H1 (cell line): Measurements from ENCODE around the gene CDK5RAP2. TPM values are rescaled to one million over a fixed set of nuclear protein-coding genes. Genes with fewer than 3 reads are reported as not detected.
A peak's percentile ranks its signal among the peaks of the same experiment; 100 is the strongest.

Source experiments
- CTCF ChIA-PET: fragments of 300-600 bp; sonication (Branson Sonifier 250); formaldehyde crosslinking; loops from one replicate; lab custom pipeline; 2021; ENCODE audit not compliant: partially characterized antibody; lab: Charles Lee
- POLR2A ChIA-PET: fragments of 300-600 bp; sonication (Branson Sonifier 250); formaldehyde crosslinking; loops from one replicate; lab custom pipeline; 2021; ENCODE audit warnings: inconsistent platforms; ENCODE audit not compliant: partially characterized antibody; lab: Charles Lee
- DNase-seq, 2 experiments: peaks; one replicate each; pipeline versions ENCODE4 v3.0.0 to v3.0.0-alpha.2; 2010 to 2022; ENCODE audit warnings: low spot score in 2 of 2, low read depth in 1 of 2, mixed read lengths in 1 of 2
- FAIRE-seq: peaks from 2 replicates; lab custom pipeline; 2011; peaks lifted over from hg19 to GRCh38; lab: Jason Lieb, UNC
- H2AFZ ChIP-seq: 2 replicates; pipeline ENCODE4 v1.8.1; 2012; ENCODE audit warnings: low read length, inconsistent platforms
- H2AK5ac ChIP-seq: 2 replicates; pipeline ENCODE4 v1.6.1; 2013; ENCODE audit warnings: low read depth, low read length
- H2BK120ac ChIP-seq: replicated peaks from 2 replicates; pipeline ENCODE3; 2013; ENCODE audit warnings: low read depth, low read length, inconsistent platforms
- H2BK12ac ChIP-seq: 2 replicates; pipeline ENCODE4 v1.6.1; 2013; ENCODE audit warnings: low read depth, low read length
- H2BK15ac ChIP-seq: 2 replicates; pipeline ENCODE4 v1.6.1; 2013; ENCODE audit warnings: low read length
- H2BK20ac ChIP-seq: 2 replicates; pipeline ENCODE4 v1.6.1; 2013; ENCODE audit warnings: low read length
- H2BK5ac ChIP-seq: 2 replicates; pipeline ENCODE4 v1.6.1; 2013; ENCODE audit warnings: low read depth, low read length
- H3K14ac ChIP-seq: 2 replicates; pipeline ENCODE4 v1.6.1; 2013; ENCODE audit warnings: inconsistent platforms; ENCODE audit not compliant: insufficient read length
- H3K18ac ChIP-seq: 2 replicates; pipeline ENCODE4 v1.6.1; 2013; ENCODE audit warnings: low read length; ENCODE audit errors: extremely low read depth
- H3K23ac ChIP-seq: 2 replicates; pipeline ENCODE4 v1.6.1; 2013; ENCODE audit warnings: inconsistent platforms; ENCODE audit not compliant: insufficient read length
- H3K23me2 ChIP-seq: 2 replicates; pipeline ENCODE4 v1.6.1; 2013; ENCODE audit warnings: low read depth, low read length
- H3K27ac ChIP-seq: 2 replicates; pipeline ENCODE4 v1.6.1; 2011; ENCODE audit warnings: low read depth, low read length, inconsistent platforms
- H3K27me3 ChIP-seq, 4 experiments: replicated peaks in 1 of 4; 1 replicate in 1 of 4; 2 replicates in 3 of 4; pipeline versions ENCODE4 v1.6.1 to v1.8.1; 2011 to 2013; ENCODE audit warnings: low read length in 3 of 4, mild to moderate bottlenecking in 3 of 4, inconsistent platforms in 2 of 4, mixed read lengths in 2 of 4, moderate library complexity in 1 of 4; ENCODE audit not compliant: control insufficient read depth in 3 of 4, insufficient read depth in 3 of 4; ENCODE audit errors: extremely low read depth in 1 of 4
- H3K36me3 ChIP-seq, 4 experiments: 2 replicates each; pipeline versions ENCODE4 v1.6.1 to v1.8.1; 2011 to 2013; ENCODE audit warnings: mild to moderate bottlenecking in 4 of 4, low read length in 3 of 4, moderate library complexity in 2 of 4, control low read depth in 1 of 4, inconsistent platforms in 1 of 4; ENCODE audit not compliant: insufficient read depth in 4 of 4, control insufficient read depth in 2 of 4
- H3K4ac ChIP-seq: replicated peaks from 2 replicates; pipeline ENCODE3; 2013; ENCODE audit warnings: low read length, low read depth, mixed read lengths, inconsistent platforms; ENCODE audit not compliant: insufficient read length
- H3K4me1 ChIP-seq, 4 experiments: replicated peaks in 1 of 4; 1 replicate in 1 of 4; 2 replicates in 3 of 4; pipeline versions ENCODE4 v1.6.1 to v1.8.1; 2011 to 2013; ENCODE audit warnings: low read length in 3 of 4, inconsistent platforms in 2 of 4, mixed read lengths in 1 of 4; ENCODE audit not compliant: insufficient read depth in 4 of 4, control insufficient read depth in 3 of 4
- H3K4me2 ChIP-seq, 2 experiments: 2 replicates each; pipeline versions ENCODE4 v1.6.1 to v1.8.1; 2011 to 2013; ENCODE audit warnings: low read depth in 2 of 2, low read length in 2 of 2, control low read depth in 1 of 2, inconsistent platforms in 1 of 2, mild to moderate bottlenecking in 1 of 2; ENCODE audit not compliant: insufficient read depth in 1 of 2
- H3K4me3 ChIP-seq, 4 experiments: fragments of 200-600, 300-600 bp in 1 of 4; sonication (generic), shearing (Covaris generic), sonication (Bioruptor Twin) in 1 of 4; 2 replicates each; pipeline versions ENCODE4 v1.5.1 to v1.8.1; 2011 to 2016; ENCODE audit warnings: low read length in 4 of 4, low read depth in 3 of 4, control low read depth in 2 of 4, inconsistent platforms in 2 of 4, mild to moderate bottlenecking in 2 of 4, mixed read lengths in 1 of 4, moderate library complexity in 1 of 4; ENCODE audit not compliant: insufficient read depth in 2 of 4; ENCODE audit errors: extremely low read depth in 1 of 4
- H3K56ac ChIP-seq: replicated peaks from 2 replicates; pipeline ENCODE3; 2013; ENCODE audit warnings: low read depth, mild to moderate bottlenecking, mixed read lengths, low read length, inconsistent platforms; ENCODE audit not compliant: insufficient read length
- H3K79me1 ChIP-seq: 2 replicates; pipeline ENCODE4 v1.6.1; 2013; ENCODE audit warnings: low read depth, low read length, control low read depth
- H3K79me2 ChIP-seq, 2 experiments: 2 replicates each; pipeline versions ENCODE4 v1.6.1 to v1.8.1; 2012 to 2013; ENCODE audit warnings: low read length in 2 of 2, mild to moderate bottlenecking in 2 of 2, inconsistent platforms in 1 of 2; ENCODE audit not compliant: insufficient read depth in 2 of 2, control insufficient read depth in 1 of 2
- H3K9ac ChIP-seq, 4 experiments: replicated peaks in 1 of 4; 1 replicate in 1 of 4; 2 replicates in 3 of 4; pipeline versions ENCODE4 v1.6.1 to v1.8.1; 2011 to 2013; ENCODE audit warnings: low read depth in 3 of 4, low read length in 3 of 4, control low read depth in 2 of 4, mild to moderate bottlenecking in 2 of 4, moderate library complexity in 2 of 4, inconsistent platforms in 1 of 4; ENCODE audit errors: extremely low read depth in 1 of 4
- H3K9me3 ChIP-seq, 2 experiments: 2 replicates each; pipeline versions ENCODE4 v1.6.1 to v1.8.1; 2012 to 2013; ENCODE audit warnings: mild to moderate bottlenecking in 2 of 2, moderate library complexity in 2 of 2, control low read depth in 1 of 2, inconsistent platforms in 1 of 2, low read depth in 1 of 2, low read length in 1 of 2, mixed read lengths in 1 of 2; ENCODE audit not compliant: insufficient read depth in 2 of 2
- H4K20me1 ChIP-seq, 2 experiments: replicated peaks in 1 of 2; 2 replicates each; pipeline versions ENCODE3 to v1.8.1; 2011 to 2013; ENCODE audit warnings: inconsistent platforms in 2 of 2, low read length in 2 of 2, mild to moderate bottlenecking in 1 of 2; ENCODE audit not compliant: insufficient read depth in 2 of 2, control insufficient read depth in 1 of 2
- H4K5ac ChIP-seq: 2 replicates; pipeline ENCODE4 v1.6.1; 2013; ENCODE audit warnings: low read length, low read depth, mixed read lengths, inconsistent platforms; ENCODE audit not compliant: insufficient read length
- H4K8ac ChIP-seq: 2 replicates; pipeline ENCODE4 v1.8.0; 2013; ENCODE audit warnings: mild to moderate bottlenecking, moderate library complexity, low read length, inconsistent platforms; ENCODE audit not compliant: insufficient read depth; ENCODE audit errors: extremely low read depth
- H4K91ac ChIP-seq: replicated peaks from 2 replicates; pipeline ENCODE3; 2013; ENCODE audit warnings: low read length, mixed read lengths, inconsistent platforms; ENCODE audit not compliant: insufficient read length
- MAFK ChIP-seq: IDR thresholded peaks from 2 replicates; pipeline ENCODE4 v1.6.1; 2012; ENCODE audit warnings: low read depth, mild to moderate bottlenecking, improper control_type of control experiment, low read length
- USF2 ChIP-seq: IDR thresholded peaks from 2 replicates; pipeline ENCODE4 v1.6.1; 2011; ENCODE audit warnings: low read length, improper control_type of control experiment
- WGBS, 2 experiments: shearing (Covaris generic) in 1 of 2; methylation state at CpG; one replicate each; pipeline versions ENCODE4 v1.1.6 to v1.1.7; 2013 to 2015; ENCODE audit warnings: low lambda C conversion rate in 2 of 2, mixed read lengths in 2 of 2, inconsistent platforms in 1 of 2, low coverage in 1 of 2, missing lambda C conversion rate in 1 of 2; ENCODE audit not compliant: insufficient replicate concordance in 2 of 2, insufficient coverage in 1 of 2, insufficient read length in 1 of 2; ENCODE audit errors: extremely low coverage in 1 of 2, missing lambda C conversion rate in 1 of 2; 5-methylcytosine and 5-hydroxymethylcytosine counted together
- polyA plus RNA-seq, 7 experiments: library from polyadenylated mRNA; depleted of rRNA in 3 of 7; stranded (reverse) in 5 of 7; unstranded in 2 of 7; fragments of >200 nt in 5 of 7; fragments of 200-250 nt in 2 of 7; gene quantifications; 1 replicate in 5 of 7; 2 replicates in 1 of 7; 4 replicates in 1 of 7; pipeline versions ENCODE4 v1.2.1 to v1.2.3, GENCODE V29; 2011 to 2013; ENCODE audit warnings: missing spikeins in 2 of 7, mixed read lengths in 2 of 7
- total RNA-seq: library from RNA; stranded (reverse); fragmentation: NEBNext Ultra II Directional; extraction: Animal tissue kit (Norgen Biotek cat#: 25700); gene quantifications from 2 replicates; pipeline ENCODE4 v1.2.1, GENCODE V29; 2021

CDK5RAP2 gene
- total and polyA plus RNA-seq, 2 of the 8 experiments (the other 6 are each of a cell fraction or from before 2014, with no cell fraction given), result 19.8 to 49.4 TPM

GRCh38 chr9:120368799-120369198, 211.2 kb downstream of the CDK5RAP2 start:
- H3K9ac ChIP-seq, result no peak overlapping the region
- H3K27me3 ChIP-seq, result no peaks in the 10 kb centered on the region
- H3K79me2 ChIP-seq, result no peaks in the 10 kb centered on the region
- DNase-seq (no peak), FAIRE-seq (no peak)
- ChIA-PET CTCF (interaction anchor here (0.9 kb wide), 1 partner anchor 14 kb away, joined by 3 read pairs; no protein-coding TSS in a partner anchor), POLR2A (no interaction called here)
- H3K79me1 ChIP-seq, result no peaks in the 10 kb centered on the region
- no peak overlapping the region for H2BK20ac ChIP-seq
- no peaks in the 10 kb centered on the region for H4K20me1 ChIP-seq
- H4K8ac ChIP-seq, result no peak overlapping the region
- TF ChIP-seq MAFK (no peak), USF2 (peak; percentile 22; the same call in 1 of the 2 replicates)
- no peak overlapping the region for H3K4ac ChIP-seq
- H3K56ac ChIP-seq, result no peak overlapping the region
- H3K36me3 ChIP-seq, result no peaks in the 10 kb centered on the region
- H3K18ac ChIP-seq, result no peak overlapping the region
- no peak overlapping the region for H2BK15ac ChIP-seq
- no peak overlapping the region for H3K23ac ChIP-seq
- H2AFZ ChIP-seq, result no peak overlapping the region
- no peaks in the 10 kb centered on the region for H3K9me3 ChIP-seq
- H3K14ac ChIP-seq, result no peak overlapping the region
- no peaks in the 10 kb centered on the region for H3K23me2 ChIP-seq
- peaks cover 0 to 9% (median 0%) of the 10 kb centered on the region in 4 experiments; a peak in 1 of 7 replicates for H3K4me1 ChIP-seq
- H3K27ac ChIP-seq, result no peak overlapping the region
- WGBS, 2 experiments, result 92% methylated on average over 1 of the region's 1 CpG; no CpG with 5 or more reads in 1 of the 2 experiments
- no peak overlapping the region for H2BK120ac ChIP-seq
- H3K4me2 ChIP-seq, result no peak overlapping the region
- H4K5ac ChIP-seq, result no peak overlapping the region
- no peak overlapping the region for H2BK12ac ChIP-seq
- H2BK5ac ChIP-seq, result no peak overlapping the region
- H2AK5ac ChIP-seq, result no peak overlapping the region
- no peak overlapping the region for H3K4me3 ChIP-seq
- no peak overlapping the region for H4K91ac ChIP-seq
